ENCODE measurements around the gene A4GNT.

DNA sequence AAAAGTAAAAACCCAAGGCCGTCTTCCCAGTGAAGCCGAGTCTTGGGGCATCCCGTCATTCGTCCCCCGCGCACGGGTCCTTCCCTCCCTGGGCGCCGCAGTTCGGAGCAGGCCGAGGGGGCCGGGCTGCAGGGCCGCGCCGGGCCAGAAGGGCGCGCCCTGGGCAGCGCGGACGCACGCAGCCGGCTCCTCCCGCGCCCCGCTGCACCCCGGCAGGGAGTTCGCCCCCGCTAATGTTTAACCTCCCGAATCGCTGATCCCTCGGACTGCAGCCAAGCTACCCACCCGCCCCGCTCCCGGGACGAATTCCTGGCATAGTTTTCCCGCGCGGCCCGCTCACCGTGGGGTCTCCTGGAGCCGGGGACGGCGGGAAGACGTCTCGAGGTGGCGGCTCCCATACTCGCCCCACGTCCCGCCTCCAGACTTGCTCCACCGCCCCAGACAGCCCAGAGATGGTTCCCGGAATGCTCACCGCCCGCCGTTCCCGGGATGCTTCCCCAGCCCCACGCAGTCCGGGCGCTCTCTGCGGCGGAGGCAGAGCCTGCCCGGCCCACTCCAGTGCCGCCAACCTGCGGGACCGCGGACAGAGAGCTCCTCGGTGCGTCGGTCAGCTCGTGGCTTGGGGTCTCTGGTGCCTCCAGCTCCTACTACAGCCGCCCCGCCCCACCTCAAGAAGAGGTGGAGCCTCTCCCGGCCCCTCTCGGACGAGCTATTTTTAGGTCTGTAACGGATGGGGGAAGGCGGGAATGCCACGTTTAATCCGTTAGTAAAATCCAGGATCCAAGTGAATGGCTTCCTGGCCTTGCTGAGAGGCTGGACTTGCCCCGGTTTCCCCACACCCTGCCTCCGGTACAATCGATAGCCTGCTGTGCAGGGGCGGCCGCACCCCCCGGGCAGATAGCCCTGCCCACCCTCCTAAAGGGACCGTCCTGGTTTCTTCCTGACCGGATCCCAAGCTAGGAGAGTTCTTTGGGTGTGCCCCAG lies 16.9 kb downstream of the A4GNT start, which contains the start of gene DZIP1L:
- TF ChIP-seq, protein P1, sequence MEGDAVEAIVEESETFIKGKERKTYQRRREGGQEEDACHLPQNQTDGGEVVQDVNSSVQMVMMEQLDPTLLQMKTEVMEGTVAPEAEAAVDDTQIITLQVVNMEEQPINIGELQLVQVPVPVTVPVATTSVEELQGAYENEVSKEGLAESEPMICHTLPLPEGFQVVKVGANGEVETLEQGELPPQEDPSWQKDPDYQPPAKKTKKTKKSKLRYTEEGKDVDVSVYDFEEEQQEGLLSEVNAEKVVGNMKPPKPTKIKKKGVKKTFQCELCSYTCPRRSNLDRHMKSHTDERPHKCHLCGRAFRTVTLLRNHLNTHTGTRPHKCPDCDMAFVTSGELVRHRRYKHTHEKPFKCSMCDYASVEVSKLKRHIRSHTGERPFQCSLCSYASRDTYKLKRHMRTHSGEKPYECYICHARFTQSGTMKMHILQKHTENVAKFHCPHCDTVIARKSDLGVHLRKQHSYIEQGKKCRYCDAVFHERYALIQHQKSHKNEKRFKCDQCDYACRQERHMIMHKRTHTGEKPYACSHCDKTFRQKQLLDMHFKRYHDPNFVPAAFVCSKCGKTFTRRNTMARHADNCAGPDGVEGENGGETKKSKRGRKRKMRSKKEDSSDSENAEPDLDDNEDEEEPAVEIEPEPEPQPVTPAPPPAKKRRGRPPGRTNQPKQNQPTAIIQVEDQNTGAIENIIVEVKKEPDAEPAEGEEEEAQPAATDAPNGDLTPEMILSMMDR (IDR thresholded peaks at IDR 0.05) = peak in 2 of 3 donors; percentile 59 to 63
- TF ChIP-seq POLR2A (IDR thresholded peaks at IDR 0.05) (peak; percentile 63), EP300 (IDR thresholded peaks at IDR 0.05) (no peak)
